ENCODE data around the gene PHKA2.
A peak's percentile ranks its signal among the peaks of the same experiment; 100 is the strongest.

PHKA2 gene

DNA sequence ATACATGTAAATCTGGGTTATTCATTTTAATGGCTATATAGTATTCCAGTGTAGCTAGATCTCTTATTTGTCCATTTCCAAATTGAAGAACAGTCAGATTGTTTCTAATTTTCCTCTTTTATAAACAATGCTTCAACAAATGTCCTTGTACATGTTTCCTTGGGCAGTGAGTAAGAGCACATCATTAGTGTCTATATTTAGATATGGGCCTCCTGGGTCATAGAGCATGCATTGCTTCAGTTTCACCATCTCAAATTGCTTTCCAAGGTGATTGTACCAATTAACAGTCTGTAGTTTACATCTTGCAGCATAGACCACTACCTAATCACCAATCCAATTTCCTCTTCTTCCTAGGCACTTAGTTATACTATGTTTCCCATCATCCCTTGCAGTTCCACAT, 13.4 kb downstream of the PHKA2 start:
- no peak for DNase-seq

DNA sequence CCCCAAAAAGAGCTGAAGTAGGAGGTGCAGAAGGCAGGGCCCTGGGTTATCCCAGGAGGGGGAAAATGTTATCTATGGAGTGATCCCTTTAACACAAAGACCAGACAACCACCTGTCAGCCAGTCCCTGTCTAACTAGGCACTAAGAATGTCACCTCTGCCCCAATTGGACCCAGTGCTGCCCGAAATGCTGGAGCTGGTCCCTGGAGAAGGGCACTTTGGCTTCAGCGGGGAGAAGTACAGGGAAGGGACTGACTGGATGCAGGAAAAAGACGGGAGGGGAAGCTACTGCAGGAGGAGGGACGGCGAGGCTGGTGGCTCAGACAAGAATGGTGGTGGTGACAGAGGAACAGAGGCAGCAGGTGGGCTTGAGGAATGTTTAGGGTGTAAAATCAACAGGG, 17.3 kb downstream of the PHKA2 start:
- DNase-seq = no peak

DNA sequence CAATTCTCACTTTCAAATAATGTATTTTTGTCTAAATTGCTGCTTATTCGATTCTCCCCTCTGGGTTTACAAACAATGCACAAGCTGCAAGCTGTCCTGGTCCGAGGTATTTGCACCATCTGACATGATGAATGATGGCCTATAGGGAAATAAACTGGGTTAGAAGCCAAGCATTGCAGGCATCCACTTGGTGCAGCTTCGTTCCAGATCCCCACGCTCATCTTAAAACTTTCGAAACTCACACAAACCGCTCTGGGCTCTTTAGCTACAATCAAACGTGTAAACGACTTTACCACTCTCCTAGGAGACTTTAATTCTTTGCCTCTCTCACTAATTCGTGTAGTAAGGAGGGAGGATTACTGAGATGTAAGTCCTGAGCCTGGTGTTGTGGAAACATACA, 19.0 kb downstream of the PHKA2 start:
- no peak for DNase-seq

DNA sequence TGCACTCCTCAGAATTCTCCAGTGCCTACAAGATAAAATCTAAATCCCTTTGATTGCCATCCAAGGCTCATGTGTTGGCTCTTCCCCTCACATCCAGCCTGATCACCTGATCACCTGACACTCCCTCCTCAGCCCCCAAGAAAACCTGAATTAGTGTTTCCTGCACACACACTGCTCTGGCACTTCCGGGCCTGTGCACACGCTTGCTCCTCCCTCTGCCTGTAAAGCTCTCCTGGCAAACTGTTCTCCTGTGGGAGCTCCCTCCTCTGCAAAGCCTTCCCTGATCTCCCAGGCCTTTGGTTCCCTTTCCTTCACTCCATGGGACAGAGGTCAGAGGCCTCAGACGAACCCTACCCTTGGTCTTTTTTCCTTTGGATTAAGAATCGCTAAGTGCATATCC, 19.9 kb downstream of the PHKA2 start:
- DNase-seq = no peak

DNA sequence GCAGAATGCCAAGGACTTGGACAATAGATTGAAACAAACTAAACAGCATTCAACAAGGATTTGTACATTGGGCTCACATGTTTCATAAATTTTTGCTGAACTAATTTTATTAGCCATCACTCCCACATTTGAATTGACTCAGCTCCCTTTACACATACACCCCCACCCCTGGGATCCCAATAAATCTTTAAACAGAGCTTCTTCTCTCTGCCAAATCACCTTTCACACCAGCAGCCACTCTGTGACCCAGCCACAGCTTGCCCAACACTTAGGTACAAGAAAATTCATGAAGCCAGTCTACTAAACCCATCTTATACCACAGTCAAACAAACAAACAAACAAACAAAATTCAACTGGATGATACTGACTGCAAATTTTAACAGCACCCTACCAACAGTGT, 21.6 kb downstream of the PHKA2 start:
- no peak for DNase-seq

DNA sequence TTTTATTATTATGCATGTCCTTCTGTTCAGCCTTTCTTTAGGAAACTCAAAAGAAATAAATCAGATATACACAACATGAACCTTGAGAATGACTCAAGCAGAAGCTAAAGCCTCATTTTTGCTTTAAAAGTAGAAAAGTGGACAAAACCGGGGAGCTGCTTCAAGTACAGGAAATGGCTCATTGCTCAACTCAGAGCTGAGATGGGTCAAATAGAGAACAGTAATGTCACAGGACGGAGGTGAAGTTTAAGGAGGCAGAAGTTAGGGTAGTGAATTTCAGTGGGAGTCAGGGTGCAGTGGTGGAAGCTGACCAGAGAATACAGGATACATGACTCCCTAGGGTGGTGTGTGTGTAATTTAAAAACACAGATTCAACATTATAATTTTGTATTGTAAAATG, 22.2 kb downstream of the PHKA2 start:
- DNase-seq = peak; percentile 37

DNA sequence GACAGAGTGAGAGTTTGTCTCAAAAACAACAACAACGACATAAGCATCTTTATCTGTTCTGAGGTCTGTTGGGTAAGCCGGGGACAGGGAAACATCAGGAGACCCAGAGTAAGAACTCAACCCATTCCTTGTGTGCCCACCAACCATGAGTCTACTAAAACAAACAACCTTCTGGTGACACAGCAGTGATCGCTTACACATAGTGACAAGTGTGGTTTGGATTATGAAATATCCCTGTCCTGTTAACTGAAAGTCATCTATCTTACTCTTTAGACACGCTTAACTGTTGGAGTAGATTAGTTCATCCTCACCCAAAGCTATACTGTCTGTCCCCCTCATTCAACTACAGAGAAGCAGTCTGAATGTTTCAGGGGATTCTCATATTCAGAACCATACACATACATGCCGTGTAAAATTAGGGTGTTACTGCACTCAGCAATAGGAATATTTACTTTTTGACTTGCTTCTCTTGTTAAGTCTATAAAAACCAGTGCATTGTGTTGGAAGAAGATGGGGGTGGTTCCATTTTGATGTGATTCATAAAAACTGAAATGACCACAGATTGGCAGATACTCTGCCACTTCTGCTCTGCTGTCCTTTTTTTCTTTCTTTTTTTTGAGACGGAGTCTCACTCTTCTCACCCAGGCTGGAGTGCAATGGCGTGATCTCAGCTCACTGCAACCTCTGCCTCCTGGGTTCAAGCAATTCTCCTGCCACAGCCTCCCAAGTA, 27.4 kb downstream of the PHKA2 start:
- DNase-seq = no peak

DNA sequence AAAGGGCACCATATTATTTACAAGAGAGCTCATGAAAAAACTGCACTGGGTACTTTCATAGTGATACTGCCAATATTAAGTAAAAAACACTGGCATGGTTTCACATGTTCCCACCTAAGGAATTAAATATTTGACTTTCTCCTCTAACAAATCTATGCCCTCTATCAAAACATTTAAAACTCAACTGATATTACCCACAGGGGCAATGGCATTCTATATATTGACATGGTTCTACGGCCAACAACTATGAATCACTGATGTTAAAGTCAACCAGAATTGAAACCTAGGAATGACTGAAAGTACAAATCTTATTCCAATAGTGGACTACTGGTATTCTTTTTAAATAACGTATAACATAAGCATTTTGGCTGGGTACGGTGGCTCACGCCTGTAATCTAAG, 28.2 kb downstream of the PHKA2 start:
- DNase-seq = no peak

DNA sequence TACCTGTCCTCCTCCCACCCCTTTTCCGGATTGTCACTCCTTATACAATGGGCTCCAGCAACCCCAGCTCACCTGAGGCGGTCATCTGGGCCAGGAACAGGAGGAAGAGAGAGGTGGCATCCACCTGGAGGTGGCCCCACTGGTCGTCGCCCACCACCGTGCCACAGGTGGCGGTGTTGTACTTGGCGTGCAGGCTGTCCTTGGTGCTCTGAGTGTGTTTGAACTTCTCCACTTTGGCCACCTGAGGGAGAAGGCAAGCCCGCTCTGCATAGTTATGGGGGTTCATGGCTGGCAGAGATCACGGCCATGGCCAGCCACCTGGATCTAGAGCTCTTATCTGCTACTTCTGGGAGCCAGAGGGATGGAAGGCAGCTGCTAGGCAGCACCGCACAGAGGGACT, 32.9 kb downstream of the PHKA2 start:
- DNase-seq = no peak

DNA sequence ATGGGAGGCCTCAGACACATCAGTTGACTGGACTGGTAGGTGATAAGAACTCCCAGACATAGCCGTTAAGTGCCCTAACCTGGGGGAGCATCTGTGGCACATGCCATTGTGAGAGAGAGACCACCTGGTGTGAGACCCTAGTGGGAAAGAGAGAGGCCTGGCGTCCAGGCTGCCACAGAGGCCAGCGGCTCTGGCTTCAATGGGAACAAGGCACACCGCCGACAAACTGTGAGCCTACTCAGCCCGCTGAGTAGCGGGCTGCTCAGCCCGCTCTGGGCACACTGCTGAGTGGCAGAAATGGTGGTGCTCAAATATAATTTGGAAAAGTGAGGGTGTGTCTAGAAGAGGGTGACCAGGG, 34.0 kb downstream of the PHKA2 start:
- no peak for DNase-seq

DNA sequence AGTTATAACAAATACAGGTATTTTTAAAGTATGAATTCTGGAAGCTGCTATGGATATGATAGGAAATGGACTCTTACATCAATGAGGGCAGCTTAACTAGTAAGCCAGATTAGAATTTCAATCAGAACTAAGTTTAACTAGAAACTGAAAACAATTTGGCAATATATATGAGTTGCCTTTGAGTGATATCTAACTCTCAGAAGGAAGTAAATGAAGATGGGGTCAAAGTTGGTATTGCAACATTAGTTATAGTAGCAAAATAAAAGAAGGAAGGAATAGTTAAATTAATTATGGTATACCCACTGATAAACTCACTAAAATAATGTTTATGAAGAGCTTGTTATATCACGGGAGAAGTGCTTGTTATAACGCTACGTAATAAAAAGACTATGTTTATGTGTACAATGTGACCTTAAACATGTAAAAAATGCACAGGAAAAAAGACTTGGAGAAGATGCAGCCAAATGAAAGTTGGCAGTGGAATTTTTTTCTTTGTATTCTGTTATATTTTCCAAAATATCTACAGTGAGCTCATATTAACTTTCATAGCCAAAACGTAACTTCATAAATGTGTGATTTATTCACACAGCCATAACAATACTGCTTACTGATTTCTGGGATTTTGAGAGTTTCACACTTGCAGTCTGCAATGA, 34.5 kb downstream of the PHKA2 start:
- DNase-seq = no peak

DNA sequence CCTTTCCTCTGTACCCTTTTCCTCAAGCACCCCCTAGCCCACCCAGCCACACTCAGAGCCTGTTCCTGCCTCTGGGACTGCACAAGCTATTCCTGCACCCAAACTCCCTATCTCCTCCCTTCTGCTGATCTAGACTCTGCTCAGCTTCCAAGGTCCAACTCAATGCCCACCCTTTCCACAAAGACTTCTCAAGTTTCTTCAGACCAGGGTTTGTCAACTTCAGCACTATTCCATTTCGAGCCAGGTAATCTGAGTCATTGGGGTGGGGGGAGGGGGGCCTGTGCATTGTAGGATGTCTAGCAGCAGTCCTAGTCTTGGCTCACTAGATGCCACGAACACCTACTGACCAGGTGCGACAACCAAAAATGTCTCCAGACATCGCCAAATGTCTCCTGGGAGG, 37.3 kb downstream of the PHKA2 start:
- DNase-seq = no peak

DNA sequence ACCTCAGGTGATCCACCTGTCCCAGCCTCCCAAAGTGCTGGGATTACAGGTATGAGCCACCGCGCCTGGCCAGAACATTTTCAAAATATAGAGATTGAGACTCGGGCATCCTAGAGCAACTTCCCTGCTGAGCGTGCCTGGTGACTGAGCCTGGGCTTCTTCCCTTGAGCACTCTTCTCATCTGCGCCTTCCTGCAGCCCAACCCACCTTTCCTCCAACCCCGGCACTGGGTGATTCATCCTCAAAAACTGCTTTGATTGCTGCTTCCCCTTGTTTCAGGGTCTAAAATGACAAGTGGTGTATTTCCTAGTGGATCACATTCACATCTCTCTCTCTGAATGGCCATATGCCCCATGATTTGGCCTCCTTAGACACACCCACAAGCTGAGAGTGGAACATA, 37.8 kb downstream of the PHKA2 start:
- no peak for DNase-seq

DNA sequence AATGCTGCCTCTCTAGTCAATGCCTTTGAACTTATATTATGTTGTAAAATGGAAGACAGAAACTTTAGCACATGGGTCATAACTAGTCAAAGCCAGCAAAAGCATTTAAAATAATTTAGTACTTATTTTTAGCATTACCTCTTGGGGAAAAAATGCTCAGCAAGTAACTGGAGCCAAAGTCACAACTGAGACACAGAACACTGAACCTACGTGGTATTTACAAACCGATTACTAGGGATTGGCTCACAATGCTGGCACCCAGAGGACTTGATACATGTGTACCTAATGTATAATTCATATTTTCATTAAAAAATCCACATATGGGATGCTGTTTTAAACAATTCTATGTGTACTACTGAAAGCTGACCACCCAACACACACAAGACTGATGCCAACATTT, 38.4 kb downstream of the PHKA2 start:
- DNase-seq = no peak

DNA sequence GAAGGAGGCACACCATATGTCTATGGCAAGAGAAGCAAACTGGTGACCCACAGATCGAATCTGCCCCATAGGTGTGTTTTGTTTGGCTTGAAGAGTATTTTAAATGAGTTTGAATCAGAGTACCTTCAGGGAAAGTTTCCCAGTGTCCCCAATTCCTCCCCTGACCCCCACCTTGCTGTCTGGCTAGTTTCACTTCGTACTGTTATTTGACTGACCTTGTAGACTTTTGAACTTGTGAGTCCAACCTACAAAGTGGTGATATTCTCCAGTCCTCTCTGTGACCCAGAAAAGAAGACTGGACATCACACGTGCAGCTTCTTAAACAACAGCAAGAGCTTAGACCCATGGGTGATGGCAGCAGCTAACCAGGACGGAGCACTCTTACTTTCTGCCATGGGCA, 39.4 kb downstream of the PHKA2 start:
- DNase-seq = no peak

DNA sequence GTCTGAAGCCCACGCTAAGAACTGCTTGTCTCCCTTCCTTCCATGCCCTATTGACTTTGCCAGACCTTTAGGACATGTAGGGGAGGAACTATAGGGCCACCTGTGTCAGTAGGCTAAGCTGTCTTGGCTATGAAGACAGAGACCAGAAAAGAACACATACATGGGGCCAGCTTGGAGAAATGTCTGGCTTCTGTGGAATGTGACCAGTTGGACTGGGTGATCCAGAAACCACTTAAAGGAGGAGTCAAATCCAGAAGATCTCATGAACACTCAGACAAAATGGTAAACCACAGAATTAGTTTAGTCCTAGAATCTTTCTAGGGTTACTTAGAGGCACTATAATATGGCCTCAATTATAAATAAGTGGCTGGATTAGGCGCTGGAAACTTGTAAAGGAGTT, 42.0 kb downstream of the PHKA2 start:
- DNase-seq = no peak

DNA sequence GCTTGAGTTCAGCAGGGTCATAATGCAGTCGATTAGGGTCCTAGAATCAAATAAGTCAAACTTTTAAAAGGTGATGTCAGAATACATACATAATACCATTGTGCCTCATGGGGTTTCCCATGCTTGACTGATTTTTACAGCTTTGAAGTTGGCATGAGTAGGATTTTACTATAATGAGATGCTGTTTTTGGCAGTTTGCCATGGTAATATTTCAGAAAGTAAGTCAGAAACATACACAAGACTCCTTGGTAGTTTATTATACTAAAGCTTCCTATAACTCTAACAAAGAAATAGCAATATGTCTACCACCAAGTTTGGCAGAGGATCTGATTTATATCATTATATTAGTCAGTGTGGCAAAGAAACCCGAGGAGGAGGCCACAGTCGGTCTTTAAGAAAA, 45.2 kb downstream of the PHKA2 start:
- no peak for DNase-seq

DNA sequence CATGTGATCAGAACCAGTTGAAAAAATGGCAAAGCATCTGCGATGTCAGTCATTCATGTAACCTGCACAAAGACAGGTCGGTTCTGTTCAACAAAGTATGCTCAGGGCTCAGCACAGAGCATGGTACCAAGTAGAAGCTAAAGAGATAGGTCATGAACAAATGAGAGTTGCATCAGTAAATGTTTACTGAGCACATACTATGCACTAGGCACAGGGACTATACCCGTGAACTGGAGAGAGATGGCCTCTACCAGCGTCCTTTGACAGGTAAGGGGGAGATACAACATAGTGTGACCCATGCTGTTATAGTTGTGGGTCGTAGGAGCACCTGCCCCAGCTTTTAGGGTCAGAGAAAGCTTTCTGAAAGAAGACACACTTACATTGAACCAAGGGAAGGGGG, 46.7 kb downstream of the PHKA2 start:
- no peak for DNase-seq

DNA sequence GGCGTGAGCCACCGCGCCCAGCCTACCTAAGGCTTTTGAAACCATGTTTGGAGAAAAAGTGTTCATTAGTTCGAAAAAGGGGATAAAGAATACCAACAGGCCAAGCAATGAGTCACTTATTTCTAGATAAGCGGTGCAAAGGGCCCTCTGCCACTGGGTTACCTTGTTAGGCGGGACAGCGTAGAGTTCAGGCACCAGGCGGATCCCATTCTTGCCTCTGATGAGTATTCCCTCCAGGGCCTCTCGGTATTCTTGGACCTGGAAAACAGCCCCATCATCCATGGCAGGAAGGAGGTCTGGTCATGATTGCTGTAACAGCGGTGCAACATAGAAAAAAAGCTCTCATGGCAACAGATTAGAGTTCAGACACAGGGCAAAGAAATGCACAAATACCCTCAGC, 48.0 kb downstream of the PHKA2 start:
- no peak for DNase-seq

DNA sequence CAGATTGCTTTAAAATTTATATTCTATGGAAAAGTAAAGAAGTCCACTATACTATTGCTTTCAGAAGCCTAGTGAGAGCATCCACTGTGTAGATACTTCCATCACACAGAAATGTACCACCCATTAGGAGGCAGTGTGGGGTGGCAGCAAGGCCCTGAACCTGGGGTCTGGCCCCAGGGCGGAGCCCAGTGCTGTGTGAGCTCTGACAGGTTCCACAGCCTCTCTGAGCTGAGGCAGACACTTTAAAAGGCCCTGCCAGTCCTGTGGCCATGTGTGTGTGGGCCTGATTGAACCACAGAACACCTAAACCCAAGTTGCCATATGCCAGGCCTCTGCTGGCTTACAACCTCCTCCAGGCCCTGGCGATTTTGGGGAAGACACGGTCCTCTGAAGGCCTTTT, 49.2 kb downstream of the PHKA2 start:
- no peak for DNase-seq

DNA sequence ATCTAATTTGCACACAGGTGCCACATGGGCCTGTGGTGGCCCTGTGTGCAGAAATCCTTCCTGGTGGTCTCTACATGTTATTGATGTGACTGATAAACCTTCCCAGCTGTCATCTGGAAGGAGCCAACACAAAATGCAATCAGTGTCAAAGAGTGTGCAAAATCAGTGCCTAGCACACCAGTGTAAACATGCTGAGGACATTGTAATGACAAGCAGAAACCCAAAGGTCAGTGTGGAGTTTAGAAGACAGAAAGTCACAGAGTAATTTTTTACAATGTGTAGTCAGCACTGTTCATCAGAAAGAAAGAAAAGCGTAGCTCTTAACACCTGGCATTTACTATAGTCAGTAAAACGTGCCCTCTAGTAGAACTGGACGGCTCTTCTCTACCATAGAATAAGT, 50.3 kb downstream of the PHKA2 start:
- no peak for DNase-seq

DNA sequence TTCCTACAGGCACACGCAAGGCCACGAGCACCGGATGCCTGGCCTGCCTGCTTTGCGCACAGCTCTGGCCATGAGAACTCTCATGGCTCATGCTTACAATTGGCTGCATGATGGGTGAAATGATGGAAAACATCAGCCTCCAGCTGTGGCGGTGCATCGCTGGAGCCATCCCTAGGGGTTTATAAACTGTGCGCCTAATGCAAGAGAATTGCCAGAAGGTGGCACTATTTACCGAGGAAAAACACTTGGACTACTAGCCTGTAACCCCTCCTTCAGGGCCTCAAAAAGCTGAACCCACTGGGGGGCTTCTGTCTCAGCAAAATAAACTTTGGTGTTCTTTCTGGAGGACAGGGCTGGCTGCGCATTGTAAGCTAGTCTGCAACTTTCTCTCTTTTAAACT, 51.9 kb downstream of the PHKA2 start:
- DNase-seq = peak; percentile 30

DNA sequence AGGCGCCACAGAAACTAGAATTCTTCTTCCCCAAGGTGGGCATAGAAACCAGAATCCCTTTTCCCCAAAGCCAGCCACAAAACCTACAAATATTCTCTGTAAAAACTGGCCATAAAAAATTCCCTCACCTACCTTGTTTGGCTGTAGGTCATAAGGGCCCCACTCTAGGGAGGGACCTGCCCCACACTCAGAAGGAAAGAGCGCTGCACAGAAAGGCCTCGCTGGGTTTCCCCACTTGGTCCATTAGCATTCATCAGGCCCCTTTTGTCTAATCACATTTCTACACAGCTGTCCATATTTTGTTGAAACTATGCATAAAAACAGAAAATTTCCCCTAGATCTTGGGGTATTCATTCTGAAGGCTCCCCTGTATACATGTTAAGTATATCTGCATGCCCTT, 54.1 kb downstream of the PHKA2 start:
- no peak for DNase-seq

DNA sequence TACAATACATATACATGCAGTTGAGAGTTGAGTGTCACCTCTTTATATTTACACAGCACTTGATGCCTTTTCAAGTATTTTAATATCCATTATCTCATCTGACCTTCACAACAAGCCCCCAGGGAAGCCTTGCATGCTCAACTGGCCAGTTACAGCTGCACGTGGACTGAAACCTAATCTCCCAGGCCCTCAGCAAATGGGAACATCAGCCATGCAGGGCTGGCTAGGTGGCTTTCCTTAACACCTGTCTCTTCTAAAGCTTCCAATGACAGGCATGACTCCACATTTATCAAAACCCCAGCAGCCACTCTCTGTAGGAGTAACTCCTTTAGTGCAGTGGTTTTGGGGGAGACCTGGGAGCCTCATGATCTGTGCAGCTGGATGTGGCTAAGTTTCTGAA, 56.4 kb downstream of the PHKA2 start:
- DNase-seq = no peak

DNA sequence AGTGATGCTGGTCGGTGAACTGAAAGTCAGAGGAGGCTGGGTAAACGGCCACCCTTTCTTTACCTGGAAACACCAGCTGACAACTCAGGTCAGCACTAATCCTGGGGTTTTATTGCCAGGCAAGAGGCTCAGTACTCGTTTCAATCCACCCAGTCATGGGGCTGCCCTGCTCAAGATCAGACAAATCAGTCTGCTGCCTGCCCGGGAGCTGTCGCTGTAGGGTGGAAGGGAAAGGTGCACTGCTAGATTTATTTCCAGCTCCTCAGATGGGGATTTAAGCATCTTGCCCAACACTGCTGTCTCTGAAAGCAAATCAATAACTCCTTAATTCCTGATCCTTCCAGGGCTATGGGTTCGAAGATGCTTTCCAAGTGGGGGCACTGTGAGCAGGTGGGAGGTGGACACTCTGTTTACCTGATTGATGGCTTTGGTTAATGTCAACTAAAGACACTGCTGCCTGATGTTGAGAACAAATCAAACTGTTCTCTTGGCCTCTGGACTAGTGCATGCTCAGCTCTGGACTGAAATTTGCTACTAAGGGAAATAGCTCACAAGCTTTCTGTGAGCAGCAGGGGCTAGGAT, 59.3 kb downstream of the PHKA2 start:
- no peak for DNase-seq
